GM19023 (cell line): ENCODE results near the gene SLC1A7.

Experiments used
- ATAC-seq: cut with Tn5 transposase; IDR thresholded peaks from one replicate; pipeline ENCODE4 v1.9.1; 2021; ENCODE audit warnings: mild to moderate bottlenecking, moderate library complexity; ENCODE audit not compliant: unreplicated experiment

SLC1A7 gene

DNA sequence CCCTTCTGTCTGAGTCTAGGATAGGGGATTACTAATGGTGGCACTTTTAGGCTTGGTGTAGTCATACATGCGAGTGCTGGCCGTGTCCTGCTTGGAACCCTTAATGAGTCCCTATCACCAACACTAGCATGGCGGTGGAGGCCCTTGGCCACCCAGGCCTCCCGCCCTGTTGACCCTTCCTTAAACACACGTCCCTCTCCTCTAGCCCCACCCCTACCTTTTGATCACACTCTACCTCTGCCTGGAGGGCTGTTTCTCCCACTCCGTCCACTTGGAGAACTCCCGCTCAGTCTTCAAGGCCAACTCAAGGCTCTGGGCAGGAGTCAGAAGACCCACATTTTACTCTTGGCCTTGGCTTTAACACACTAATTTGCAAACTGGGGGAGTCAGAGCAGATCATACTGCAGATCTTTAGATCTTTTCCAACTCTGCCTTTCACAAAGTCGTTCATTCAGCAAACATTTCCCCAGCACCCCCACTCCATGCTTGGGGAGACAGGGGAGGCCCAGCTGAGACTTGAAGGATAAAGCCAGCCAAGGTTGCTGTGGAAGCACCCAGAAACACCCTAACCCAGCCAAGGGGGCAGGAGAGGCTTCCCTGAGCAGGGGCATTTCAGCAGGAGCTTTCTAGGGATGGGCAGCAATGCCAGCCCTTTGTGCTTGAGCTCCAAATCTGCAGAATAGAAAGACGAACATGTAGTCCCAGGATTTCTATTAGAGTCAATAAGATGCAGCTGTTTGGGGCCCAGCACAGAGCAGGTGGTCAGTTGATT, 78.5 kb downstream of the SLC1A7 start:
- ATAC-seq, result no peak

DNA sequence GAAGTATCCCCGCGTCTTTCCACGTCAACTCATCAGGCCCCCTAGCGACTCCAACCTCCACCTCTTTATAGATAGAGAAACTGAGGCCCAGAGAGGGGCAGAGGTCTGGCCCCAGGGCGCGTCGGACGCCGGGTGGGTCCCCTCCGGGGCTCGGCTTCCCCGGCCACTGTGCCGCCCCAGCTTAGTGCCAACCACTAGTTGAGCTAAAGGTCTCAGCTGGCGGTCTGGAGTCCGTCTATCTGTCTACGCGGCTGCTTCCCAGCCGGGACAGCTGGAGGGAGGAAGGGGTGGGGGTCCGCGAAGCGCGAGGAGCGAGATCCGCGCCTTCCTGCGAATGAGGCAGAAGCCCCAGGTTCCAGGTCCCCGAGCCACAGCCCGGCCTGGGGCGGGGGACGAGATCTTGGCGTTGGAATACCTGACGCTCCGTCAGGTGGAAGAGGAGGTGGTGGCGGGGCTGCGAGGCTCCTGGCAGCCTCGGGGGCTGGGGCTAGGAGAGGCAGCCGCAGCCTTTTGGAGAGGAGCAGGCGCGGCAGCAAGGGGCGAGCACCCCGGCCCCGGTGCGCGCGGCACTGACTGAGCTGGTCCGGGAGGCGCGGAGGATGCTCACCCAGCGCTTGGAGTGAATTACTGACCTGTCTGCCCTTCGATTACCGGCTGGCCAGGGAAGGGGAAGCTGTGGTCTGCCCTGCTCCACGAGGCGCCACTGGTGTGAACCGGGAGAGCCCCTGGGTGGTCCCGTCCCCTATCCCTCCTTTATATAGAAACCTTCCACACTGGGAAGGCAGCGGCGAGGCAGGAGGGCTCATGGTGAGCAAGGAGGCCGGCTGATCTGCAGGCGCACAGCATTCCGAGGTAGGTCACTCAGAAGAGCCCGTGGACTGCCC, 79.5 kb downstream of the SLC1A7 start:
- no peak for ATAC-seq

DNA sequence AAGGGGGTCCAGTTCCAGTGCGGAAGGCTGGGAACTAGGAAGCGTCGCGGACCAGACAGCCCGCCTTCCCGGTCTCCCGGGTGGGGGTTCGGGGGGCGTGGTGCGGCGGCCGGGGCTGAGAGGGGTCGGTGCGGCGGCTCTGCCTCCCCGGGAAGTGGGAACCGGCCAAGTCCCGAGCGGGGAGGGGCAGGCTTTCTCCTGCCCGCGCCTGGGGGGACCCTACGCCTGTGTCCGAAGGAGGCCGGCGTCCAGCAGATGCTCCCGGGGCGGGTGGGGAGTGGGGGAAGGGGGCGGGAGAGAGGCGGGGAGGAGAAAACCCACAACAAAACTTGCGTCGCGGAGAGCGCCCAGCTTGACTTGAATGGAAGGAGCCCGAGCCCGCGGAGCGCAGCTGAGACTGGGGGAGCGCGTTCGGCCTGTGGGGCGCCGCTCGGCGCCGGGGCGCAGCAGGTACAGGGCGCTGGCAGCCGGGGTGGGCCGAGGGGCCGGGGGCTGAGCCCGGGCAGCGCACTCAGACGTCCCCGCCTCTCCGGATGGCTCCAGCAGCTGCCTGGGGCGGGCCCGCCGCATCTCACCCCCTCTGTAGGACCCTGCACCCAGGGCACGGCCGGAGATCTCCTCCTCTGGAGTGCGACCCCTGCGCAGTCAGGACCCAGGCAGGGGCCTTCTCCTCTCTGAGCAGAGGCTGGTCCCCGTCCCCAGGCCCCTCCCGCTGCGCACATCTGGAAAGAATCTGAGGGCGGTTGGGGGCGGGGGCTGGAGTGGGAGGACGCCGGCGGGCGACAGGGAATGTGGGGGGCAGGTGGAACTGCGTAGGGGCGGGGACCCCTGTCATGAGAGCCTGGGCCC, 80.4 kb downstream of the SLC1A7 start, which contains the start of gene PODN:
TSS of gene PODN (plus strand) at position 355 of the 849 bp plus-strand sequence. CDS start 7,643 bp downstream, outside the sequence.
- ATAC-seq, result no peak

DNA sequence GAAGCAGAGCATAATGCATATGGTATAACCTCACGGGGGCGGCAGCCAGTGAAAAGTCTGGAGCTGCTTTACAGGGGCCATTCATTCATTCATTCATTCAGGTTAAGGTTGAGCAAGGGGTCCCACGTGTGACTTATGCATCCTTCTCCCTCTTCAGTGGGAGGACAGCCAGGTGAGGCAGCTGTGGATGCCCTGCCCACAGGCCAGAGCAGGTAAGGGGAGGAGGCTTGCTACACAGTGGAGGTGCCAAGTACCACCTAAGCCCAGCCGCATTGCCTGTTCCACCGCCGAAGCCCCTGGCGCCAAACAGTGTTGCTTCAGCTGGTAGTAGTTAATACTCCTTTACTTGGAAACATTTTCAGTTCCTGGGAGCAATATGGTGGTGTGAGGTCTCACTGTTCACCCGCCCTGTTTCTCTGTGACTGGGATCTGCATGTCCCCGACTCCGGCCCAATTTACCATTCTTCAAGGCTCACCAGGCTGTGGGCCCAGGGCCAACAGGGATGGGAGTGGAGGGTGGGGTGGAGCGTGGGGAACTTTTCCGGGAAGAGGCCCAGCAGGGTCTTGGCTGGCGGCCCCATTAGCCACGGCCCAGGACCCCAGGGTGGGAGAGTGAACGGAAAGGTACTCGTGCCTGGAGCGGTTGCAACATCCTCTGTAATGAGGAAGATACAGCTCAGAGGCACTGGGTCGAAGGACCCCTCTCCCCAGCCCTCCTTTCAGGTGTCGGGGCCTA, 81.1 kb downstream of the SLC1A7 start:
- ATAC-seq, result no peak

DNA sequence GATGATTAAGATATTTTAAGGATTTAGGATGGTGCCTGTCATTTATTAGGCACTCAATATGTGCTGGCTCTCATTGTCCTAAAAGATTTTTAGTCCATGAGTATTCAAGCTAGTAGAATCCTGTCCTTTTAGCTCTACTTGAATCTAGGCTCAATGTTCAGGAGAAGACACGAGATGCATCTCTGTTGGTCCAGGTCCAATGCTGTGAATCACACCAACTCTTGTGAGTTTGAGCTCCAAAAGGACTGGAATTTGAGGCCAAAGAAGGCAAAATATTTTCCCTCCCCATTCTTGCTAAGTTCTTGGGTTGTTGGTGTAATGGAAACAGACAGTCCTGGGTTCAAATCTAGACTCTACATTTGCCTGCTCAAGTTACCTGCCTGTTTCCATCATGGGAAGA, 81.9 kb downstream of the SLC1A7 start:
- ATAC-seq, result no peak

DNA sequence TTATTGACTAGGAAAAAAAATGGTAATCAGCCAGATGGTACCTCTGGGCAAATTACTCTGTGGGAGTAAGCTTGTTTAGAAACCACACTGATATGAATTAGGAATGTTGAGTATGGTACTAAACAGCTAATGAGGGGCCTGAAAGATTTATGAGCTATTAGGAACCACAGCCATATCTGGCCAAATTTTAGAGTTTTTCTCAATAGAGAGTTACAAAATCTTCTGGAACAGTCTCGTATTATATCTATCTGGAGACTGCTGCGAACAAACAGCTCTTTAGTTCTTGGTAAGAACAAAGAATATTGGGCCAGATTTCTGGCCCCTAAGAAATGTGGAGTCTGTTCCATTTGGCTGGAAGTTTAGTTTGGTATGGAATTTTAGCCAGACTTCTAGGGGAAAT, 85.3 kb downstream of the SLC1A7 start:
- ATAC-seq, result no peak

DNA sequence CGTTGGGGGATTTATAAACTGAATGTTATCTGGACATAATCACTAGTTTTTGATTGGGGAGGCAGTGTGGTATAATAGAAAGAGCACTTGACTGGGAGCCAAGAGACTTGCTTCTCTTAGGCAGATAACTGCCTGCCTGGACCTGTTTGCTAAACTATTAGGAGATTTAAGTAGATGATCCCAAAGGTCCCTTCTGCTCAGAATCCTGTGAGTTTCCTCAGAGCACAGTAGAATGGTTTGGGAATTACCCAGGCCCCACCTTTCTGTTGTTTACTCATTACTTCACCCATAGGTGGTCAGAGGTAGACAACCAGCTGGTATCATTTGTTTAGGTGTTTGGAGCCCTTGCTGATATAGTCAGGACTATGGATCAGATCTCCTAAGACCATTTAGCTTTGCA, 90.8 kb downstream of the SLC1A7 start:
- ATAC-seq, result no peak

DNA sequence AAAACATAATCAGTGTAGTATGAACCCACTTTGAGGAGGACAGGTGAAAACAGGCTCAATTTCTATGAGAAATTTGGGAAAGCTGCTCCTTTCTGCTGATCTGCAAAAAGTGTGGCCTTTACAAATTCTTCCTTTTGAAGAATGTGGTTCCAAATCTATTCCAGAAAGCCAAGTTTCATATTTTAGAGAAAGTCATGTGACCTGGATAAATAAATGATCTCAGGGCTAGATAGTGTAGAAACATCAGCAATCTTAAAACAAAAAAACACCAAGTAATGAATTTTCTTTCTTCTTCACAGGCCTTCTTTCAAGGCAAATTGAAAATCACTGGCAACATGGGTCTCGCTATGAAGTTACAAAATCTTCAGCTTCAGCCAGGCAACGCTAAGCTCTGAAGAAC, 92.1 kb downstream of the SLC1A7 start:
- no peak for ATAC-seq

DNA sequence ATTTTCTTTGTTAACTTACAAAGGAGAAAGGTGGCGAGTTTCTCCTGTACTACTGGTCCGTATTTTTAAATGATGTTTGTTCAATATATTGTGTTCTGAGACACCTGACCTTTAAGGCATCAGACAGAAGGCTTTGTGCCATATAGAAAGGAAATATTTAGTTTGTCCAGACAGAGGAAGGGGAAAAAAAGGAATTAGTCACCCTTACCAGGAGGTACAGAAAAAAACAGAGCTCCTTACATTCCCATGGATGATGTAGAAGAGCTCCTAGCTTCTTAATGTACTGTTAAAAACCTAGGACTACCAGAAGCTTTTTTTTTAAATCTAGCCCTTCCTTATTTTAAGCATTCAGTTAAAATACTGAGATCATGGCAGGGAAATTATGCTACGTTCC, 92.9 kb downstream of the SLC1A7 start:
- ATAC-seq, result no peak

DNA sequence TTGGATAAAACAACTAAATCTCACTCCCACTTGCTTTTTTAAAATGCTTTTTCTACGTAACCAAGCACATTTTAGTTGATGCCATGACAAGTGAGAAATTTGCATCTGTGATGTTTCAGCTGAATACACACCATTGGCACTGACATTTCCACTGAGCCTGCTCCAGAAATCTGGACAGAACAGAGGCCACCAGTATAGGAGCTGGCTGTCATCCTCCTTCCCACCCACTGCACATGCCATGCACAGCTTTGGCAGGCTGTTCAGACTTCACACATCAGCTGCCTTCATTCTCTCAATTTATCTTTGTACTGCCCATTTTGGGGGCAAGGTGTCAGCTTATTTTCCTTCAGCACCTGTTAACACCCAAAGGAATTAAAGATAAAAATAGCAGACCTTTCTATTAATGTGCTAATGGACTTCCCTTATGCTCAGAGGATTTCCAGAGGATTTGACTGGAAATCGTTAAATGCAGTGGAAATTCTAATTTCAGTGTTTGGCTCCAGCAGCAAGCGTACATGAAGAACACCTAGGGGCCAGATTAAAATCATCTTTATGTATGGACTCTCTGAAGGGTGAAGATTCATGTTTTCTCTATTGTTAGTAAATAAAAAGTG, 93.4 kb downstream of the SLC1A7 start:
- no peak for ATAC-seq

DNA sequence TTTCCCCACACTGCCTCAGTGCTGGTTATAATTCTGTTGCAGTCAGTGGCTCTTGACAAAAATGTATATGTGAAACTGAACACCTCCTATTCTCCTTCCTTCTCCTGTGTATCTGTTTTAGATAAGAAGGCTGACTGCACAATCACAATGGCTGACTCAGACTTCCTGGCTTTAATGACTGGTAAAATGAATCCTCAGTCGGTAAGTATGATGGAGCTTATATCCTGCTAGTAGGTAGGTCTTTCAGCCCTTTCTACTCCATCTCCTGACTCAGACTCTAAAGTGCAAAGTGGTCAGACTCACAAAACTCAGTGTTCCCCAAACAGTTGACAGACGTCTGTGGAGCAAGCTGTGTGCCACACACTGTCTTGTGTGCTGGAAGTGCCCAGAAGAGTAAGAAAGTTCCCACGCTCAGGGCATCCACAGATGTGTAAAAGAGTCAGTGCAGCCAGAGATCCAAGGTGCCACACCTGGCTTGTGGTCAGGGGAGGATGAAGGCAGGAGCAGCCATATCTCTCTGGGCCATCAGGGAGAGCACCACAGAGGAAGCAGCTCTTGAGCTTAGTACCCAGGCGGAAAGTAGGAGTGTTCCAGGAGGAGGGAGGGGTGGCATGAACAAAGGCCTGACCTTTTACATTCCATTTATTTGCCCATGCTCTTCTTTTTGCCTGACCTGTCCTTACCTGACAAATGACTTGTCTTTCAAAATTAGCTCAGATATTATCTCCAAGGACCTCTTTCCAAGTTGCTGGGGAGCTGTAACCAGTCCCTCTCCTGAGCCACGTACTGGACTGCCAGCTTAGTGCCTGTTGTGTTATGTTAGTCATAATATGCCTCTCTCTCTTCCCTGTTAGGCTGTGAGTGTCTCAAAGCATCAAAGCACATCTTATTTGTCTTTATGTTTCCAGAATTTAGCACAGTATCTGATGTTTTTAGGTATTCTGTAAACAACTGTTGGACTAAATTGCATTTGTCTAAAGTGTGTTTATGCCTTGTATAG, 94.4 kb downstream of the SLC1A7 start:
- no peak for ATAC-seq

DNA sequence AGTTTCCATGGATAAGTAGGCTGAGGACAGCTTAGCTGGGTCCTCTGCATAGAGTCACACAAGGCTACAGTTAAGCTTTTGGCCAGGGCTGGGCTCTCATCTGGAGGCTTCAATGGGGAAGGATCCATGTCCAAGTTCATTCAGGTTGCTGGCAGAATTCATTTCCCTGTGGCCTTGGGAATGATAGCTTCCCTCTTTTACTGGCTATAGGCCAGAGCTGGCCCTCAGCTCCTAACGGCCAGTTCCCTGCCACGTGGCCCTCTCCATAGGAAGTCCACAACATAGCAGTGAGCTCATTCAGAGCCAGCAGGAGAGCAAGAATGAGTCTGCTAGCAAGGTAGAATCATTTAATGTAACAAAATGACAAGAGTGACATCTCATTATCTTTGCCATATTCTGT, 95.5 kb downstream of the SLC1A7 start:
- no peak for ATAC-seq

DNA sequence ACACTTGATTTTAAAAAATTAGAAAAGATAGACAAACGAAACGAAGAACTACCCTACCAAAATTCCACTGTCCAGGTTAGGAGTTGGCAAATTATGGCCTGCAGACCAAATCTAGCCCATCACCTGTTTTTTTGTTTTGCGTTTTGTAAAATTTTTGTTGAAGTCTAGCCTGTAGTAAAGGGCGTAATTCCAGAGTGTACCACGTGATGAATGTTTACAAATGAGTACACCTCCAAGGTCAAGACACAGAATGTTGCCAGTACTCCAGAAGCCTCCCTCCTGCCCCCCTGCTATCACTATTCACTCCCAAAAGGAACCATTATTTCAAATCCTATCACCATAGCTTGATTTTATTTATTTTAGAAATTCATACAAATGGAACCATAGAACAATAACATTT, 97.5 kb downstream of the SLC1A7 start:
- ATAC-seq, result no peak

DNA sequence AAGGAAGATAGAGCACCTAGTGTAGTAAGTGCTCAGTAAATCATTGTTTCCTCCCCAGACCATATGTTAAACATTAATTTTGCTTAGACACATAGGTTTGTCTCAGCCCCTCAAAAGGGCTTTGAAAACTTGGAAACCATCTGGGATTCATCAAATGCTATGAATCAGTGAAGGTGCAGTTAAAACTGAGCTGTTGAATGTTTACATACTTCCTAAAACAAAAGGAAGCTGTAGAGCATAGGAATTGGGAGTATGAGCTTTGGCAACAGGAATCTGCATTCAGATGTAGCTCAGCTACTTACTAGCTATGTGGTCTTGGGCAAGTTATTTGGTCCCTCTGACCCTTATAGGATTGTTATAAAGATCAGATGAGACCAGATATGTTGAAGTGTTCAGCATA, 99.2 kb downstream of the SLC1A7 start:
- ATAC-seq, result no peak

DNA sequence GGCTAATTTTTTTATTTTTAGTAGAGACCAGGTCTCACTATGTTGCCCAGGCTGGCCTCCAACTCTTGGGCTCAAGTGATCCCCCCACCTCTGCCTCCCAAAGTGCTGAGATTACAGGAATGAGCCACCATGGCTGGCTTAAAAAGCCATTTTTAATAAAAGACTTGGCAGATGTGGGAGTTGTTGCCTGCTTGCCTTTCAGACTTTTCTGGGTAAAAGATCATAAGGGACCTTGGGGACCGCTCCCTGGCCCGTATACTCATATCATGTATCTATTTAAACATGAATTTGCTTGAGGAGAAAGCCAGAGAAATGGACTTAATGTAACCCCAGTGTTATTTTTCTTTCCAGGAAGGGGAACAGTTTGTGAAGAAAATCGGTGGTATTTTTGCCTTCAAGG, 103.9 kb downstream of the SLC1A7 start:
- no peak for ATAC-seq
